ENCODE results near the gene CNKSR2. TPM values are rescaled to one million over a fixed set of nuclear protein-coding genes. Genes with fewer than 3 reads are reported as not detected.

CNKSR2 gene
- under 1 TPM; 0.24 to 0.32 TPM for total RNA-seq

DNA sequence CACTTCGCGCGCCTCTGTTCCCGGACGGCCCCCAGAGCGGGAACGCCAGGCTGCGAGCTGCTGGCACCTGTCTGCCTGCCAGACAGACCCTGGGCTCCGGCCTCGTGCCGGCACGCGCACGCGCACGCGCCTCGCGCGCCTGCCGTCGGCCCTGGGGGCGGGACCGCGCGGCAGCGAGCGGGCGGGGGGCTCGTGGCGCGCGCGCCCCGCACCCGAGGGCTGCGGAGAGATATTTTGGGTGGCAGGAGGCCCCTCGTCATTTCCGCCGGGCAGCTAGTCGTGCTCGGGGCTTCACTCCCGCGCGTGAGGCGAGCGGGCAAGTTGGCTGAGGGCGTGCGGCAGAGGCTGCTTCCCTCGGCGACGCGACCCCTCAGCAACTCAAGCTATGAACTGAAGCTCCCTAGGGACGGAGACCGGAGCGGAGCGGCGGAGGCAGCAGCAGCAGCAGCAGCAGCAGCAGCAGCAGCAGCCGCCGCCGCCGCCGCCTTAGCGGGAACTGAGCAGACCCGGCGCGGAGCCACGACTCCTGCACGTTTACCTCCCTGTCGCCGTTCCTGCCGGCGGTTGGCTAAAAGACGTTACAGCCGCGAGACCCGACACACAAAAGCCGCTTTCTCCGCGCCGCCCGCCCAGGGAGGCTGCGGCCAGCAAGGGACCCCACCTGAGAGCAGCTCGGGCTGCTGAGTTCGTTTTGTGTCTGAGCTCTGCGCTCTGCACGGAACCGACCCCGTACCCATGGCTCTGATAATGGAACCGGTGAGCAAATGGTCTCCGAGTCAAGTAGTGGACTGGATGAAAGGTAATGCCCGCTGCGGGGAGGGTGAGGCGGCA is at the start of gene CNKSR2:
CNKSR2 (plus strand) TSS at position 256 of the 831 bp plus-strand sequence; CDS start at position 736, 480 bp downstream.
- no peaks in the 10 kb centered on the region for H3K4me1 ChIP-seq
- no peaks in the 10 kb centered on the region for H3K36me3 ChIP-seq
- DNase-seq, result no peak
- H3K27me3 ChIP-seq, result peaks cover 11% of the 10 kb centered on the region
- H3K4me3 ChIP-seq, result peak within 1 kb of the TSS; percentile 35
- H3K27ac ChIP-seq, result no peak within 1 kb of the TSS
- no peaks in the 10 kb centered on the region for H3K9me3 ChIP-seq
- TF ChIP-seq, protein P1, sequence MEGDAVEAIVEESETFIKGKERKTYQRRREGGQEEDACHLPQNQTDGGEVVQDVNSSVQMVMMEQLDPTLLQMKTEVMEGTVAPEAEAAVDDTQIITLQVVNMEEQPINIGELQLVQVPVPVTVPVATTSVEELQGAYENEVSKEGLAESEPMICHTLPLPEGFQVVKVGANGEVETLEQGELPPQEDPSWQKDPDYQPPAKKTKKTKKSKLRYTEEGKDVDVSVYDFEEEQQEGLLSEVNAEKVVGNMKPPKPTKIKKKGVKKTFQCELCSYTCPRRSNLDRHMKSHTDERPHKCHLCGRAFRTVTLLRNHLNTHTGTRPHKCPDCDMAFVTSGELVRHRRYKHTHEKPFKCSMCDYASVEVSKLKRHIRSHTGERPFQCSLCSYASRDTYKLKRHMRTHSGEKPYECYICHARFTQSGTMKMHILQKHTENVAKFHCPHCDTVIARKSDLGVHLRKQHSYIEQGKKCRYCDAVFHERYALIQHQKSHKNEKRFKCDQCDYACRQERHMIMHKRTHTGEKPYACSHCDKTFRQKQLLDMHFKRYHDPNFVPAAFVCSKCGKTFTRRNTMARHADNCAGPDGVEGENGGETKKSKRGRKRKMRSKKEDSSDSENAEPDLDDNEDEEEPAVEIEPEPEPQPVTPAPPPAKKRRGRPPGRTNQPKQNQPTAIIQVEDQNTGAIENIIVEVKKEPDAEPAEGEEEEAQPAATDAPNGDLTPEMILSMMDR (IDR thresholded peaks at IDR 0.05), result no peak
- peak within 1 kb of the TSS in 1 of 2 donors; percentile 27 for H3K9ac ChIP-seq (ENCODE audit: low read depth in 2 of 2, low read length in 2 of 2)
- intact Hi-C loops (cut with DNase I), result no loop called here

DNA sequence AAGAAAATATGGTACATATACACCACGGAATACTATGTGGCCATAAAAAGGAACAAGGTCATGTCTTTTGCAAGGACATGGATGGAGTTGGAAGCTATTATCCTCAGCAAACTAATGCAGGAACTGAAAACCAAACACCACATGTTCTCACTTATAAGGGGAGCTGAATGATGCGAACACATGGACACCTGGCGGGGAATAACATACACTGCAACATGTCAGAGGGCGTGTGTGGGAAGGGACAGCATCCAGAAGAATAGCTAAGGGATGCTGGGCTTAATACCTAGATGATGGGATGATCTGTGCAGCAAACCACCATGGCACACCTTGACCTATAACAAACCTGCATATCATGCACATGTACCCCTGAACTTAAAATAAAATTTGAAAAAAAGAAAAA is 19.5 kb upstream of the CNKSR2 start:
- Histone ChIP-seq H3K27me3 (no peaks in the 10 kb centered on the region), H3K9ac (ENCODE audit: low read depth in 2 of 2, low read length in 2 of 2) (no peak overlapping the region), H3K36me3 (no peaks in the 10 kb centered on the region), H3K9me3 (no peaks in the 10 kb centered on the region), H3K4me1 (no peaks in the 10 kb centered on the region), H3K27ac (no peak overlapping the region), H3K4me3 (no peak overlapping the region)
- intact Hi-C loops (cut with DNase I), result no loop called here
- TF ChIP-seq, protein P1 (IDR thresholded peaks at IDR 0.05), result no peak
- no peak for DNase-seq

DNA sequence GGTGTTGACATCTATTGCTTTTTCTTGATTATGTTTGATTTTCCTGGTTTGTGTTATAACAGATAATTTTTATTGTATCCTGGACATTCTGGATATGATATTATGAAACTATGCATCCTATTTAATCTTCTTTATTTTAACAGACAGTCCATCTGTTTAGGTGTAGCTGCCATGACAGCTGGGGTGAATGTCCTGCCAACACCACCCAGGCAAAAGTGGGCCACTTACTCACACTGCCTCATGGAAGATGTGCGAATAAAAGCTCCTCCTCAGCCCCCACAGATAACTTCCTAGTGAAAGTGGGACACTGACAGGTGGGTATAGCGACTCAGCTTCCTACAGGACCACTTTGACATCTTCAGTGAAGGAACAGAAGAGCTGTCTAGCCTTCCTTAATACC is 18.4 kb upstream of the CNKSR2 start:
- Histone ChIP-seq H3K27ac (no peak overlapping the region), H3K36me3 (no peaks in the 10 kb centered on the region), H3K4me1 (no peaks in the 10 kb centered on the region), H3K27me3 (no peaks in the 10 kb centered on the region), H3K4me3 (no peak overlapping the region), H3K9me3 (no peaks in the 10 kb centered on the region), H3K9ac (ENCODE audit: low read depth in 2 of 2, low read length in 2 of 2) (no peak overlapping the region)
- no peak for DNase-seq
- TF ChIP-seq, protein P1 (IDR thresholded peaks at IDR 0.05), result no peak
- intact Hi-C loops (cut with DNase I), result no loop called here

GRCh38 chrX:21369613-21370012 is 4.6 kb upstream of the CNKSR2 start:
- DNase-seq, result no peak
- Histone ChIP-seq H3K4me1 (no peaks in the 10 kb centered on the region), H3K27ac (no peak overlapping the region), H3K9ac (ENCODE audit: low read depth in 2 of 2, low read length in 2 of 2) (no peak overlapping the region), H3K27me3 (peaks cover 2% of the 10 kb centered on the region), H3K9me3 (no peaks in the 10 kb centered on the region), H3K4me3 (no peak overlapping the region), H3K36me3 (no peaks in the 10 kb centered on the region)
- intact Hi-C loops (cut with DNase I), result no loop called here
- TF ChIP-seq, protein P1 (IDR thresholded peaks at IDR 0.05), result no peak

- H3K36me3 ChIP-seq, result no peaks in the 10 kb centered on the region
- H3K9me3 ChIP-seq, result no peaks in the 10 kb centered on the region
- intact Hi-C loops (cut with DNase I), result no loop called here
- no peak overlapping the region for H3K27ac ChIP-seq
- TF ChIP-seq, protein P1 (IDR thresholded peaks at IDR 0.05), result no peak
- H3K27me3 ChIP-seq, result peaks cover 11% of the 10 kb centered on the region
- no peak overlapping the region for H3K4me3 ChIP-seq
- DNase-seq, result no peak
- no peak overlapping the region for H3K9ac ChIP-seq (ENCODE audit: low read depth in 2 of 2, low read length in 2 of 2)
- H3K4me1 ChIP-seq, result no peaks in the 10 kb centered on the region
Measured at GRCh38 chrX:21373001-21373400, 1.2 kb upstream of the CNKSR2 start.
